Measurements from ENCODE around the gene PLEKHH1.

DNA sequence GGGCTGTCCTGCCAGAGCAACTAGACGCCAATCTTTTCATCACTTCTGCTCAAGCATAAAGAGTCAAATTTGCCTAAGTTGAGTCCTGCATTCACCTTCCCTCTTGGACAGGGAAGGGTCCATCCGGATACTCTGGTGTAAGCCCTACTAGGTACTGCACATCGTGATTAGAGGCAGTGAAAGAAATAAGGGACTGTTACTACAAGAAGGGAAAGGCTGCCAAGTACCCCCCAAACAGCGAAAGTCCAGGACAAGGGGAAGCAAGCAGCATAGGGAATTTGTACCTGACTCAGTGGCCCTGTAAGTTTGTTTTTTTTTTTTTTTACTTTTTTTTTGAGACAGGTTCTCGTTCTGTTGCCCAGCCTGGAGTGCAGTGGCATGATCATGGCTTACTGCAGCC is 13.7 kb upstream of the PLEKHH1 start:
- TF ChIP-seq, protein P1, sequence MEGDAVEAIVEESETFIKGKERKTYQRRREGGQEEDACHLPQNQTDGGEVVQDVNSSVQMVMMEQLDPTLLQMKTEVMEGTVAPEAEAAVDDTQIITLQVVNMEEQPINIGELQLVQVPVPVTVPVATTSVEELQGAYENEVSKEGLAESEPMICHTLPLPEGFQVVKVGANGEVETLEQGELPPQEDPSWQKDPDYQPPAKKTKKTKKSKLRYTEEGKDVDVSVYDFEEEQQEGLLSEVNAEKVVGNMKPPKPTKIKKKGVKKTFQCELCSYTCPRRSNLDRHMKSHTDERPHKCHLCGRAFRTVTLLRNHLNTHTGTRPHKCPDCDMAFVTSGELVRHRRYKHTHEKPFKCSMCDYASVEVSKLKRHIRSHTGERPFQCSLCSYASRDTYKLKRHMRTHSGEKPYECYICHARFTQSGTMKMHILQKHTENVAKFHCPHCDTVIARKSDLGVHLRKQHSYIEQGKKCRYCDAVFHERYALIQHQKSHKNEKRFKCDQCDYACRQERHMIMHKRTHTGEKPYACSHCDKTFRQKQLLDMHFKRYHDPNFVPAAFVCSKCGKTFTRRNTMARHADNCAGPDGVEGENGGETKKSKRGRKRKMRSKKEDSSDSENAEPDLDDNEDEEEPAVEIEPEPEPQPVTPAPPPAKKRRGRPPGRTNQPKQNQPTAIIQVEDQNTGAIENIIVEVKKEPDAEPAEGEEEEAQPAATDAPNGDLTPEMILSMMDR (conservative IDR thresholded peaks at IDR 0.05 in 1 of 2, IDR thresholded peaks at IDR 0.05 in 1 of 2; ENCODE audit: low read depth in 1 of 2, low read length in 2 of 2) = no peak
- TF ChIP-seq EZH2 (IDR thresholded peaks at IDR 0.05; ENCODE audit: low read length, missing control alignments) = no peak
